HepG2 (cell line): ENCODE data around the gene CD248. TPM values are rescaled to one million over a fixed set of nuclear protein-coding genes. Genes with fewer than 3 reads are reported as not detected.

Experiments used
- DNMT3B ChIP-seq: conservative IDR thresholded peaks from 2 replicates; pipeline ENCODE4 v1.6.1; 2016; ENCODE audit warnings: missing biosample characterization, control low read depth
- MZF1 ChIP-seq: sonication (generic); formaldehyde crosslinking; IDR thresholded peaks from 2 replicates; pipeline ENCODE4 v1.8.1; 2023; ENCODE audit warnings: mild to moderate bottlenecking, missing genetic modification reagents, borderline replicate concordance
- NFE2L2 ChIP-seq: fragments of 150-350 bp; IDR thresholded peaks from 2 replicates; pipeline ENCODE4 v1.6.1; 2014; ENCODE audit warnings: low read length
- SIX1 ChIP-seq: sonication (generic); formaldehyde crosslinking; IDR thresholded peaks from 2 replicates; pipeline ENCODE4 v1.4.0; 2020; ENCODE audit warnings: missing genetic modification reagents, borderline replicate concordance
- THYN1 ChIP-seq: sonication (generic); formaldehyde crosslinking; IDR thresholded peaks from 2 replicates; pipeline ENCODE4 v1.8.1; 2023; ENCODE audit warnings: low read depth, mild to moderate bottlenecking, moderate library complexity, missing genetic modification reagents, borderline replicate concordance
- ZBTB3 ChIP-seq: sonication (generic); formaldehyde crosslinking; IDR thresholded peaks from 2 replicates; pipeline ENCODE4 v1.4.0; 2020; ENCODE audit warnings: low read depth, mild to moderate bottlenecking, moderate library complexity, missing genetic modification reagents, borderline replicate concordance
- polyA plus RNA-seq, 8 experiments: library from polyadenylated mRNA; depleted of rRNA in 3 of 8; stranded (reverse) in 7 of 8; unstranded in 1 of 8; fragments of >200 nt; fragmentation: Illumina TruSeq in 4 of 8; extraction: Trizol in 4 of 8; gene quantifications; 2 replicates each; pipeline versions ENCODE4 v1.2.1 to v1.2.3, GENCODE V29; 2011 to 2016; ENCODE audit warnings: low read depth in 4 of 8, missing spikeins in 1 of 8, mixed read lengths in 1 of 8; ENCODE audit not compliant: insufficient read depth in 1 of 8
- total RNA-seq, 5 experiments: library from RNA; depleted of rRNA; stranded (reverse); fragments of >200 nt; fragmentation: Illumina TruSeq; extraction: Trizol; gene quantifications; 2 replicates each; pipeline ENCODE4 v1.2.3, GENCODE V29; 2016; ENCODE audit warnings: low read depth in 1 of 5
- TF ChIP-seq, protein P1 (sequence below), 2 experiments: fragments of 450-650 bp in 1 of 2; sonication (generic) in 1 of 2; formaldehyde crosslinking in 1 of 2; IDR thresholded peaks; 2 replicates each; pipeline versions ENCODE4 v1.6.1 to v1.8.0; 2016 to 2022; ENCODE audit warnings: antibody characterized with exemption in 1 of 2, mild to moderate bottlenecking in 1 of 2, missing genetic modification reagents in 1 of 2
- TF ChIP-seq, protein P2 (sequence below): sonication (generic); formaldehyde crosslinking; IDR thresholded peaks from 2 replicates; pipeline ENCODE4 v1.4.0; 2020; ENCODE audit warnings: missing genetic modification reagents
- TF ChIP-seq, protein P3 (sequence below): sonication (generic); formaldehyde crosslinking; IDR thresholded peaks from 2 replicates; pipeline ENCODE4 v1.9.0; 2022; ENCODE audit warnings: missing genetic modification reagents, mild to moderate bottlenecking, borderline replicate concordance
- TF ChIP-seq, protein P4 (sequence below): sonication (generic); formaldehyde crosslinking; IDR thresholded peaks from 2 replicates; pipeline ENCODE4 v1.5.1; 2020; ENCODE audit warnings: mild to moderate bottlenecking, missing genetic modification reagents, moderate library complexity
- TF ChIP-seq, protein P5 (sequence below): sonication (generic); formaldehyde crosslinking; conservative IDR thresholded peaks from 2 replicates; pipeline ENCODE4 v1.4.0; 2020; ENCODE audit warnings: missing genetic modification reagents

The CD248 gene
- total and polyA plus RNA-seq, 2 of the 13 experiments (the other 11 are each of a cell fraction or from before 2014, with no cell fraction given), result 0.25 to 0.35 TPM

DNA sequence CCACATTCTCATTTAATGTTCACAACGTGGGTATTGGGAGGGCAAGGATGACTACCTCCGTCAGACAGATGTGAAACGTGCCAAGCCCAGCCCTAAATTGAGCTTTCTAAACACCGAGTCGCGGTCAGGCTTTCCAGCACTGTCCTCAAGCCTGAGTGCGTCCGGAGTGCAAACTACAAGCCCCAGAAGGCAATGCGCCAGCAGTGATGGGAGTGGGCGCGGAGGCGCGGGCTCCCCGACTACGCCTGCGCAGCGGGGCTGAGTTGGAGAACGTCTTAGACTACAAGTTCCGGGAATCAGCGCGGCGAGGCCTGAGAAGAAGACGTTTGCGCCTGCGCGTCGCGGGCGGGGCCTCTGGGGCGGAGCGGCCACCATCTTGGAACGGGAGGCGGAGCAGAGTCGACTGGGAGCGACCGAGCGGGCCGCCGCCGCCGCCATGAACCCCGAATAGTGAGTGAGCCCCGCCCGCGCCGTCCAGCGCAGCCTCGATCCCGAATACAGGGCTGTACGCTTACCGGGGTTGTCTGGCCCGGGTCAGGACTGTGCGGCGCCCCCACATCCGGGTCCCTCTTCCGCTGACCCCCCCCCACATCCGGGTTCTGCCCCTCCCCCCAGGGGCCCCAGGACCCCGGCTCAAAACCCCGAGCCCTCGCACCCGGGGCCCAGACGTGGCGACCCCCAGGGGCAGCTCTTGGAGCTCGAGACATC lies 48.4 kb downstream of the CD248 start, which contains the start of gene RAB1B (continued):
- TF ChIP-seq, protein P1, sequence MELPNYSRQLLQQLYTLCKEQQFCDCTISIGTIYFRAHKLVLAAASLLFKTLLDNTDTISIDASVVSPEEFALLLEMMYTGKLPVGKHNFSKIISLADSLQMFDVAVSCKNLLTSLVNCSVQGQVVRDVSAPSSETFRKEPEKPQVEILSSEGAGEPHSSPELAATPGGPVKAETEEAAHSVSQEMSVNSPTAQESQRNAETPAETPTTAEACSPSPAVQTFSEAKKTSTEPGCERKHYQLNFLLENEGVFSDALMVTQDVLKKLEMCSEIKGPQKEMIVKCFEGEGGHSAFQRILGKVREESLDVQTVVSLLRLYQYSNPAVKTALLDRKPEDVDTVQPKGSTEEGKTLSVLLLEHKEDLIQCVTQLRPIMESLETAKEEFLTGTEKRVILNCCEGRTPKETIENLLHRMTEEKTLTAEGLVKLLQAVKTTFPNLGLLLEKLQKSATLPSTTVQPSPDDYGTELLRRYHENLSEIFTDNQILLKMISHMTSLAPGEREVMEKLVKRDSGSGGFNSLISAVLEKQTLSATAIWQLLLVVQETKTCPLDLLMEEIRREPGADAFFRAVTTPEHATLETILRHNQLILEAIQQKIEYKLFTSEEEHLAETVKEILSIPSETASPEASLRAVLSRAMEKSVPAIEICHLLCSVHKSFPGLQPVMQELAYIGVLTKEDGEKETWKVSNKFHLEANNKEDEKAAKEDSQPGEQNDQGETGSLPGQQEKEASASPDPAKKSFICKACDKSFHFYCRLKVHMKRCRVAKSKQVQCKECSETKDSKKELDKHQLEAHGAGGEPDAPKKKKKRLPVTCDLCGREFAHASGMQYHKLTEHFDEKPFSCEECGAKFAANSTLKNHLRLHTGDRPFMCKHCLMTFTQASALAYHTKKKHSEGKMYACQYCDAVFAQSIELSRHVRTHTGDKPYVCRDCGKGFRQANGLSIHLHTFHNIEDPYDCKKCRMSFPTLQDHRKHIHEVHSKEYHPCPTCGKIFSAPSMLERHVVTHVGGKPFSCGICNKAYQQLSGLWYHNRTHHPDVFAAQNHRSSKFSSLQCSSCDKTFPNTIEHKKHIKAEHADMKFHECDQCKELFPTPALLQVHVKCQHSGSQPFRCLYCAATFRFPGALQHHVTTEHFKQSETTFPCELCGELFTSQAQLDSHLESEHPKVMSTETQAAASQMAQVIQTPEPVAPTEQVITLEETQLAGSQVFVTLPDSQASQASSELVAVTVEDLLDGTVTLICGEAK (IDR thresholded peaks at IDR 0.05), result no peak
- TF ChIP-seq, protein P1 (CRISPR knock-in tag; IDR thresholded peaks at IDR 0.05), result no peak; the same call in 1 of the 2 replicates
- no peak for TF ChIP-seq MZF1 (CRISPR knock-in tag)
- TF ChIP-seq, protein P2, sequence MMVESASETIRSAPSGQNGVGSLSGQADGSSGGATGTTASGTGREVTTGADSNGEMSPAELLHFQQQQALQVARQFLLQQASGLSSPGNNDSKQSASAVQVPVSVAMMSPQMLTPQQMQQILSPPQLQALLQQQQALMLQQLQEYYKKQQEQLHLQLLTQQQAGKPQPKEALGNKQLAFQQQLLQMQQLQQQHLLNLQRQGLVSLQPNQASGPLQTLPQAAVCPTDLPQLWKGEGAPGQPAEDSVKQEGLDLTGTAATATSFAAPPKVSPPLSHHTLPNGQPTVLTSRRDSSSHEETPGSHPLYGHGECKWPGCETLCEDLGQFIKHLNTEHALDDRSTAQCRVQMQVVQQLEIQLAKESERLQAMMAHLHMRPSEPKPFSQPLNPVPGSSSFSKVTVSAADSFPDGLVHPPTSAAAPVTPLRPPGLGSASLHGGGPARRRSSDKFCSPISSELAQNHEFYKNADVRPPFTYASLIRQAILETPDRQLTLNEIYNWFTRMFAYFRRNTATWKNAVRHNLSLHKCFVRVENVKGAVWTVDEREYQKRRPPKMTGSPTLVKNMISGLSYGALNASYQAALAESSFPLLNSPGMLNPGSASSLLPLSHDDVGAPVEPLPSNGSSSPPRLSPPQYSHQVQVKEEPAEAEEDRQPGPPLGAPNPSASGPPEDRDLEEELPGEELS (CRISPR knock-in tag), result 0 out of 2 replicates have a peak, but pooled peaks have one; percentile 19
- TF ChIP-seq, protein P3, sequence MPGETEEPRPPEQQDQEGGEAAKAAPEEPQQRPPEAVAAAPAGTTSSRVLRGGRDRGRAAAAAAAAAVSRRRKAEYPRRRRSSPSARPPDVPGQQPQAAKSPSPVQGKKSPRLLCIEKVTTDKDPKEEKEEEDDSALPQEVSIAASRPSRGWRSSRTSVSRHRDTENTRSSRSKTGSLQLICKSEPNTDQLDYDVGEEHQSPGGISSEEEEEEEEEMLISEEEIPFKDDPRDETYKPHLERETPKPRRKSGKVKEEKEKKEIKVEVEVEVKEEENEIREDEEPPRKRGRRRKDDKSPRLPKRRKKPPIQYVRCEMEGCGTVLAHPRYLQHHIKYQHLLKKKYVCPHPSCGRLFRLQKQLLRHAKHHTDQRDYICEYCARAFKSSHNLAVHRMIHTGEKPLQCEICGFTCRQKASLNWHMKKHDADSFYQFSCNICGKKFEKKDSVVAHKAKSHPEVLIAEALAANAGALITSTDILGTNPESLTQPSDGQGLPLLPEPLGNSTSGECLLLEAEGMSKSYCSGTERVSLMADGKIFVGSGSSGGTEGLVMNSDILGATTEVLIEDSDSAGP (CRISPR knock-in tag), result no peak; the same call in 1 of the 2 replicates
- TF ChIP-seq, protein P4, sequence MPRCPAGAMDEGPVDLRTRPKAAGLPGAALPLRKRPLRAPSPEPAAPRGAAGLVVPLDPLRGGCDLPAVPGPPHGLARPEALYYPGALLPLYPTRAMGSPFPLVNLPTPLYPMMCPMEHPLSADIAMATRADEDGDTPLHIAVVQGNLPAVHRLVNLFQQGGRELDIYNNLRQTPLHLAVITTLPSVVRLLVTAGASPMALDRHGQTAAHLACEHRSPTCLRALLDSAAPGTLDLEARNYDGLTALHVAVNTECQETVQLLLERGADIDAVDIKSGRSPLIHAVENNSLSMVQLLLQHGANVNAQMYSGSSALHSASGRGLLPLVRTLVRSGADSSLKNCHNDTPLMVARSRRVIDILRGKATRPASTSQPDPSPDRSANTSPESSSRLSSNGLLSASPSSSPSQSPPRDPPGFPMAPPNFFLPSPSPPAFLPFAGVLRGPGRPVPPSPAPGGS (CRISPR knock-in tag), result peak; percentile 47; the same call in 1 of the 2 replicates
- 0 out of 2 replicates have a peak, but pooled peaks have one; percentile 63 for TF ChIP-seq DNMT3B (CRISPR knock-in tag)
- TF ChIP-seq SIX1 (CRISPR knock-in tag), result no peak
- no peak for TF ChIP-seq NFE2L2
- TF ChIP-seq ZBTB3 (CRISPR knock-in tag), result 0 out of 2 replicates have a peak, but pooled peaks have one; percentile 49
- TF ChIP-seq, protein P5, sequence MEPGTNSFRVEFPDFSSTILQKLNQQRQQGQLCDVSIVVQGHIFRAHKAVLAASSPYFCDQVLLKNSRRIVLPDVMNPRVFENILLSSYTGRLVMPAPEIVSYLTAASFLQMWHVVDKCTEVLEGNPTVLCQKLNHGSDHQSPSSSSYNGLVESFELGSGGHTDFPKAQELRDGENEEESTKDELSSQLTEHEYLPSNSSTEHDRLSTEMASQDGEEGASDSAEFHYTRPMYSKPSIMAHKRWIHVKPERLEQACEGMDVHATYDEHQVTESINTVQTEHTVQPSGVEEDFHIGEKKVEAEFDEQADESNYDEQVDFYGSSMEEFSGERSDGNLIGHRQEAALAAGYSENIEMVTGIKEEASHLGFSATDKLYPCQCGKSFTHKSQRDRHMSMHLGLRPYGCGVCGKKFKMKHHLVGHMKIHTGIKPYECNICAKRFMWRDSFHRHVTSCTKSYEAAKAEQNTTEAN (CRISPR knock-in tag), result 0 out of 2 replicates have a peak, but pooled peaks have one; percentile 18
- no peak for TF ChIP-seq THYN1 (CRISPR knock-in tag)
